Large intestine (tissue), 3 donors: ENCODE data around the gene MOB1B. TPM values are rescaled to one million over a fixed set of nuclear protein-coding genes. Genes with fewer than 3 reads are reported as not detected.
A peak's percentile ranks its signal among the peaks of the same experiment; 100 is the strongest.
"Not testable (repeated sequence)": the region's sequence is repeated elsewhere in the genome, so short reads cannot be mapped to it uniquely, and the experiment has no call there.

Experiments used
- DNase-seq, 2 donors: peaks; one replicate each; pipeline versions ENCODE4 v3.0.0 to v3.0.0-alpha.2; 2013
- H3K27ac ChIP-seq: one replicate; pipeline ENCODE4 v1.5.1; 2013; ENCODE audit warnings: low read length
- H3K27me3 ChIP-seq: 2 replicates; pipeline ENCODE4 v1.6.1; 2013; ENCODE audit warnings: low read length; ENCODE audit not compliant: control insufficient read depth, insufficient read depth
- H3K36me3 ChIP-seq: 2 replicates; pipeline ENCODE4 v1.6.1; 2013; ENCODE audit warnings: low read length; ENCODE audit not compliant: control insufficient read depth, insufficient read depth
- H3K4me1 ChIP-seq: one replicate; pipeline ENCODE4 v1.6.1; 2013; ENCODE audit warnings: low read length; ENCODE audit not compliant: control insufficient read depth, insufficient read depth
- H3K4me3 ChIP-seq: one replicate; pipeline ENCODE4 v1.5.1; 2013; ENCODE audit warnings: low read length
- H3K9me3 ChIP-seq: one replicate; pipeline ENCODE4 v1.6.1; 2013; ENCODE audit warnings: mild to moderate bottlenecking, low read depth, low read length, moderate library complexity; ENCODE audit not compliant: control insufficient read depth
- WGBS: methylation state at CpG from one replicate; pipeline ENCODE4 v1.1.5; 2013; ENCODE audit warnings: low lambda C conversion rate; ENCODE audit not compliant: insufficient coverage; 5-methylcytosine and 5-hydroxymethylcytosine counted together
- polyA plus RNA-seq: library from polyadenylated mRNA; unstranded; fragments of 120-200 nt; gene quantifications from one replicate; pipeline ENCODE4 v1.2.1, GENCODE V29; 2013

Gene MOB1B
- polyA plus RNA-seq, 1 donor = 22.1 TPM

- no peak overlapping the region for H3K27ac ChIP-seq
- H3K4me3 ChIP-seq = no peak overlapping the region
- H3K4me1 ChIP-seq = no peaks in the 10 kb centered on the region
- no peaks in the 10 kb centered on the region for H3K9me3 ChIP-seq
- no peaks in the 10 kb centered on the region for H3K36me3 ChIP-seq
- no peaks in the 10 kb centered on the region for H3K27me3 ChIP-seq
- DNase-seq = no peak
- no CpG with 5 or more reads among the region's 7 CpGs for WGBS
Measured at GRCh38 chr4:71004281-71004851, 102.2 kb downstream of the MOB1B start.

GRCh38 chr4:71005025-71005424 lies 102.9 kb downstream of the MOB1B start:
- H3K4me3 ChIP-seq, H3K27me3 ChIP-seq, DNase-seq, H3K4me1 ChIP-seq, H3K27ac ChIP-seq, H3K9me3 ChIP-seq, H3K36me3 ChIP-seq: not testable (repeated sequence)
- WGBS = no CpG with 5 or more reads among the region's 6 CpGs

GRCh38 chr4:71006203-71006907 lies 104.2 kb downstream of the MOB1B start:
- H3K36me3 ChIP-seq = no peaks in the 10 kb centered on the region
- no peaks in the 10 kb centered on the region for H3K4me1 ChIP-seq
- WGBS = 96% methylated on average over 2 of the region's 6 CpGs
- DNase-seq = no peak
- H3K4me3 ChIP-seq = no peak overlapping the region
- no peaks in the 10 kb centered on the region for H3K9me3 ChIP-seq
- H3K27ac ChIP-seq = no peak overlapping the region
- no peaks in the 10 kb centered on the region for H3K27me3 ChIP-seq

GRCh38 chr4:71008196-71008595 lies 106.0 kb downstream of the MOB1B start:
- Histone ChIP-seq H3K4me3 (no peak overlapping the region), H3K36me3 (no peaks in the 10 kb centered on the region), H3K9me3 (no peaks in the 10 kb centered on the region), H3K27ac (no peak overlapping the region), H3K27me3 (no peaks in the 10 kb centered on the region), H3K4me1 (no peaks in the 10 kb centered on the region)
- 100% methylated on average over 2 of the region's 2 CpGs for WGBS
- DNase-seq = no peak

GRCh38 chr4:71009086-71009485 lies 106.9 kb downstream of the MOB1B start:
- 100% methylated on average over 2 of the region's 3 CpGs for WGBS
- Histone ChIP-seq H3K27ac (no peak overlapping the region), H3K27me3 (no peaks in the 10 kb centered on the region), H3K36me3 (no peaks in the 10 kb centered on the region), H3K4me3 (no peak overlapping the region), H3K4me1 (no peaks in the 10 kb centered on the region), H3K9me3 (no peaks in the 10 kb centered on the region)
- DNase-seq = no peak

GRCh38 chr4:71009890-71010588 lies 107.9 kb downstream of the MOB1B start:
- Histone ChIP-seq H3K4me3 (no peak overlapping the region), H3K27me3 (no peaks in the 10 kb centered on the region), H3K4me1 (no peaks in the 10 kb centered on the region), H3K9me3 (no peaks in the 10 kb centered on the region), H3K36me3 (no peaks in the 10 kb centered on the region), H3K27ac (no peak overlapping the region)
- DNase-seq = peak in 1 of 2 donors; percentile 24
- 33% methylated on average over 1 of the region's 3 CpGs for WGBS

GRCh38 chr4:71011451-71011850 lies 109.3 kb downstream of the MOB1B start:
- no peaks in the 10 kb centered on the region for H3K9me3 ChIP-seq
- no peaks in the 10 kb centered on the region for H3K36me3 ChIP-seq
- no peak overlapping the region for H3K4me3 ChIP-seq
- no CpG with 5 or more reads among the region's 4 CpGs for WGBS
- no peaks in the 10 kb centered on the region for H3K27me3 ChIP-seq
- no peaks in the 10 kb centered on the region for H3K4me1 ChIP-seq
- no peak for DNase-seq
- no peak overlapping the region for H3K27ac ChIP-seq

- H3K4me3 ChIP-seq, H3K4me1 ChIP-seq, H3K27me3 ChIP-seq, H3K27ac ChIP-seq, H3K9me3 ChIP-seq, H3K36me3 ChIP-seq, DNase-seq: not testable (repeated sequence)
- no CpG with 5 or more reads among the region's 2 CpGs for WGBS
Measured at GRCh38 chr4:71017391-71017790, 115.2 kb downstream of the MOB1B start.

- Histone ChIP-seq H3K27ac (no peak overlapping the region), H3K36me3 (no peaks in the 10 kb centered on the region), H3K9me3 (no peaks in the 10 kb centered on the region), H3K27me3 (no peaks in the 10 kb centered on the region), H3K4me3 (no peak overlapping the region), H3K4me1 (no peaks in the 10 kb centered on the region)
- DNase-seq = no peak
- WGBS = 86% methylated on average over 1 of the region's 1 CpG
Measured at GRCh38 chr4:71020611-71021010, 118.4 kb downstream of the MOB1B start.

GRCh38 chr4:71025654-71026053 lies 123.5 kb downstream of the MOB1B start:
- no peaks in the 10 kb centered on the region for H3K4me1 ChIP-seq
- 71% methylated on average over 1 of the region's 3 CpGs for WGBS
- no peak for DNase-seq
- H3K36me3 ChIP-seq = peaks cover 3% of the 10 kb centered on the region
- H3K4me3 ChIP-seq = no peak overlapping the region
- no peaks in the 10 kb centered on the region for H3K9me3 ChIP-seq
- H3K27ac ChIP-seq = no peak overlapping the region
- no peaks in the 10 kb centered on the region for H3K27me3 ChIP-seq
